H9 (cell line): ENCODE measurements around the gene PPFIBP2. TPM values are rescaled to one million over a fixed set of nuclear protein-coding genes. Genes with fewer than 3 reads are reported as not detected.

Experiments
- DNase-seq: peaks from one replicate; pipeline ENCODE4 v3.0.0-alpha.2; 2017
- H2AFZ ChIP-seq: one replicate; pipeline ENCODE4 v1.6.1; 2013; ENCODE audit warnings: mild to moderate bottlenecking, low read length, control low read depth, moderate library complexity
- H2AK5ac ChIP-seq: 2 replicates; pipeline ENCODE4 v1.6.1; 2013; ENCODE audit warnings: low read length, control low read depth, mixed read lengths; ENCODE audit not compliant: insufficient read length
- H2BK120ac ChIP-seq: one replicate; pipeline ENCODE4 v1.6.1; 2013; ENCODE audit warnings: low read depth, mild to moderate bottlenecking, low read length, control low read depth, inconsistent platforms; ENCODE audit not compliant: poor library complexity, severe bottlenecking
- H2BK12ac ChIP-seq: 2 replicates; pipeline ENCODE4 v1.6.1; 2013; ENCODE audit warnings: low read length, control low read depth, mixed read lengths, low read depth; ENCODE audit not compliant: insufficient read length
- H2BK15ac ChIP-seq: 2 replicates; pipeline ENCODE4 v1.6.1; 2013; ENCODE audit warnings: low read depth, low read length, control low read depth
- H2BK20ac ChIP-seq: one replicate; pipeline ENCODE4 v1.6.1; 2013; ENCODE audit warnings: low read depth, mild to moderate bottlenecking, low read length, control low read depth, inconsistent platforms; ENCODE audit not compliant: poor library complexity, severe bottlenecking
- H2BK5ac ChIP-seq: 2 replicates; pipeline ENCODE4 v1.6.1; 2013; ENCODE audit warnings: low read length, control low read depth, mixed read lengths; ENCODE audit not compliant: insufficient read length
- H3K14ac ChIP-seq: 2 replicates; pipeline ENCODE4 v1.6.1; 2013; ENCODE audit warnings: low read length, control low read depth; ENCODE audit not compliant: insufficient read depth
- H3K18ac ChIP-seq: 2 replicates; pipeline ENCODE4 v1.6.1; 2013; ENCODE audit warnings: low read depth, mild to moderate bottlenecking, mixed read lengths, low read length, control low read depth; ENCODE audit not compliant: insufficient read length
- H3K23ac ChIP-seq: 2 replicates; pipeline ENCODE4 v1.6.1; 2013; ENCODE audit warnings: low read length, control low read depth, mixed read lengths, low read depth; ENCODE audit not compliant: insufficient read length
- H3K23me2 ChIP-seq: 2 replicates; pipeline ENCODE4 v1.6.1; 2013; ENCODE audit warnings: low read depth, mild to moderate bottlenecking, mixed read lengths, low read length, control low read depth; ENCODE audit not compliant: insufficient read length, poor library complexity, severe bottlenecking
- H3K27ac ChIP-seq: 2 replicates; pipeline ENCODE4 v1.5.1; 2013; ENCODE audit warnings: low read length, control low read depth, mixed read lengths, low read depth; ENCODE audit not compliant: insufficient read length
- H3K27me3 ChIP-seq: 2 replicates; pipeline ENCODE4 v1.6.1; 2013; ENCODE audit warnings: low read length, control low read depth, inconsistent platforms; ENCODE audit not compliant: insufficient read depth
- H3K4ac ChIP-seq: 2 replicates; pipeline ENCODE4 v1.6.1; 2013; ENCODE audit warnings: low read depth, mild to moderate bottlenecking, control low read depth, inconsistent platforms, low read length, moderate library complexity
- H3K4me1 ChIP-seq: 2 replicates; pipeline ENCODE4 v1.6.1; 2013; ENCODE audit warnings: low read length, control low read depth, inconsistent platforms; ENCODE audit not compliant: insufficient read depth
- H3K4me2 ChIP-seq: 2 replicates; pipeline ENCODE4 v1.6.1; 2013; ENCODE audit warnings: low read length, control low read depth, mixed read lengths; ENCODE audit not compliant: insufficient read length, insufficient read depth
- H3K56ac ChIP-seq: 2 replicates; pipeline ENCODE4 v1.6.1; 2013; ENCODE audit warnings: low read depth, mild to moderate bottlenecking, mixed read lengths, low read length, control low read depth; ENCODE audit not compliant: insufficient read length
- H3K79me1 ChIP-seq: 2 replicates; pipeline ENCODE4 v1.6.1; 2013; ENCODE audit warnings: low read depth, mild to moderate bottlenecking, moderate library complexity, low read length, control low read depth, inconsistent platforms; ENCODE audit not compliant: insufficient read depth, poor library complexity, severe bottlenecking
- H3K79me2 ChIP-seq: 2 replicates; pipeline ENCODE4 v1.6.1; 2013; ENCODE audit warnings: low read length, control low read depth, inconsistent platforms; ENCODE audit not compliant: insufficient read depth
- H3K9ac ChIP-seq: 2 replicates; pipeline ENCODE4 v1.6.1; 2013; ENCODE audit warnings: low read length, control low read depth, mixed read lengths; ENCODE audit not compliant: insufficient read length; ENCODE audit errors: extremely low read depth
- H3K9me3 ChIP-seq: one replicate; pipeline ENCODE4 v1.6.1; 2013; ENCODE audit warnings: low read depth, low read length, inconsistent platforms; ENCODE audit not compliant: control insufficient read depth
- H3T11ph ChIP-seq: one replicate; pipeline ENCODE4 v1.6.1; 2013; ENCODE audit warnings: mild to moderate bottlenecking, low read length, control low read depth, inconsistent platforms
- H4K20me1 ChIP-seq: one replicate; pipeline ENCODE4 v1.6.1; 2013; ENCODE audit not compliant: control insufficient read depth, insufficient read length, insufficient read depth
- H4K5ac ChIP-seq: 2 replicates; pipeline ENCODE4 v1.6.1; 2013; ENCODE audit warnings: low read depth, mild to moderate bottlenecking, mixed read lengths, low read length, control low read depth; ENCODE audit not compliant: insufficient read length
- H4K8ac ChIP-seq: replicated peaks from 2 replicates; pipeline ENCODE4 v1.6.1; 2013; ENCODE audit warnings: low read length, control low read depth, mixed read lengths, low read depth; ENCODE audit not compliant: insufficient read length
- H4K91ac ChIP-seq: 2 replicates; pipeline ENCODE4 v1.6.1; 2013; ENCODE audit warnings: low read depth, mild to moderate bottlenecking, moderate library complexity, mixed read lengths, low read length, control low read depth; ENCODE audit not compliant: insufficient read length
- H3K27ac Mint-ChIP-seq, 3 experiments: 2 replicates in 2 of 3; 3 replicates in 1 of 3; pipeline ENCODE4 v1.8.0; 2020 to 2021; ENCODE audit warnings: mixed read lengths in 3 of 3, mild to moderate bottlenecking in 1 of 3, moderate library complexity in 1 of 3
- H3K27me3 Mint-ChIP-seq: 2 replicates; pipeline ENCODE4 v1.8.0; 2021; ENCODE audit warnings: low read depth, mild to moderate bottlenecking, moderate library complexity, mixed read lengths
- H3K36me3 Mint-ChIP-seq, 3 experiments: 2 replicates in 2 of 3; 3 replicates in 1 of 3; pipeline ENCODE4 v1.8.0; 2020 to 2021; ENCODE audit warnings: low read depth in 3 of 3, mixed read lengths in 3 of 3; ENCODE audit not compliant: insufficient read depth in 1 of 3
- H3K4me1 Mint-ChIP-seq, 2 experiments: 2 replicates each; pipeline ENCODE4 v1.8.0; 2020; ENCODE audit warnings: mixed read lengths in 2 of 2
- H3K4me3 Mint-ChIP-seq, 2 experiments: 2 replicates in 1 of 2; 3 replicates in 1 of 2; pipeline ENCODE4 v1.8.0; 2020 to 2021; ENCODE audit warnings: mild to moderate bottlenecking in 2 of 2, mixed read lengths in 2 of 2, moderate library complexity in 1 of 2
- H3K9me3 Mint-ChIP-seq, 2 experiments: 2 replicates in 1 of 2; 3 replicates in 1 of 2; pipeline ENCODE4 v1.8.0; 2020; ENCODE audit warnings: mild to moderate bottlenecking in 2 of 2, mixed read lengths in 2 of 2, moderate library complexity in 1 of 2
- WGBS: extraction: QIAGEN DNeasy Blood & Tissue Kit; methylation state at CpG from one replicate; pipeline ENCODE4 v1.1.7; 2013; ENCODE audit warnings: missing lambda C conversion rate, low lambda C conversion rate, mixed read lengths; ENCODE audit not compliant: insufficient read length; ENCODE audit errors: extremely low coverage; 5-methylcytosine and 5-hydroxymethylcytosine counted together
- total RNA-seq: library from RNA; stranded (reverse); gene quantifications from 2 replicates; pipeline ENCODE4 v1.2.1, GENCODE V29; 2021
- TF ChIP-seq, protein P1 (sequence below): fragments of 200-600 bp; sonication (generic); conservative IDR thresholded peaks from 3 replicates; pipeline ENCODE4 v1.8.0; 2021; ENCODE audit warnings: antibody characterized with exemption, mild to moderate bottlenecking

PPFIBP2 gene
- total RNA-seq, 1 experiment from 2014 or later, result 8.3 TPM

DNA sequence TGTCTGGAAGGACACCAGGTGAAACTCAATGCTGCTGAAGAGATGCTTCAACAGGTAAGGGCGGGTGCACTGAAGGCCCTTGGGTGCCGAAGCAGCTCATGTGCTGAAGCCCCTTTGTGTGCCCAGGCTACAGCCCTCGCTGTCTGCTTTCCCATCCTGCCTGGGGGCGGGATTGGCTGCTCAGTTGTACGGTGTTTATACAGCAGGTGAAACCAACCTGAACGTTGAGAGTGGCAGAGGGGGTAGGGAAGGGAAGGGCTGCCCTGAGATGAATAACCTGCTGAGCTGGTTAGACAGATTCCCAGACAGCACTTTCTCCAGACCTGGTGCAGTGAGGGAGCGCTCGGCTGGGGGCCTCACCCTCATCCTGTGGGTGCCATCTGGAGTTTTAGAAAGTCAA, 83.8 kb downstream of the PPFIBP2 start:
- Mint-ChIP-seq H3K9me3 (no peaks in the 10 kb centered on the region), H3K27me3 (no peaks in the 10 kb centered on the region), H3K4me1 (peaks cover 51 to 62% of the 10 kb centered on the region in 2 experiments), H3K27ac (peak overlapping the region in 2 of 3 experiments; percentile 51 to 99; a peak in 1 of 7 replicates), H3K4me3 (no peak overlapping the region), H3K36me3 (peaks cover 0 to 9% (median 2%) of the 10 kb centered on the region in 3 experiments; a peak in 5 of 7 replicates)
- Histone ChIP-seq H2BK5ac (no peak overlapping the region), H4K20me1 (no peaks in the 10 kb centered on the region), H2BK12ac (no peak overlapping the region), H2AFZ (no peak overlapping the region), H4K5ac (no peak overlapping the region), H3K79me1 (no peaks in the 10 kb centered on the region), H3K56ac (no peak overlapping the region), H2BK20ac (no peak overlapping the region), H3K27me3 (no peaks in the 10 kb centered on the region), H4K8ac (no peak overlapping the region), H3K18ac (peak overlapping the region; percentile 43), H3K4me1 (peaks cover 4% of the 10 kb centered on the region; the same call in 1 of the 2 replicates), H3K14ac (no peak overlapping the region; the same call in 1 of the 2 replicates), H4K91ac (no peak overlapping the region), H3K9me3 (no peaks in the 10 kb centered on the region), H3K23ac (no peak overlapping the region), H3K79me2 (no peaks in the 10 kb centered on the region), H3K4ac (no peak overlapping the region), H3K9ac (no peak overlapping the region), H2AK5ac (no peak overlapping the region), H3K4me2 (no peak overlapping the region), H2BK120ac (no peak overlapping the region), H3K23me2 (no peaks in the 10 kb centered on the region), H3T11ph (no peak overlapping the region), H3K27ac (no peak overlapping the region), H2BK15ac (no peak overlapping the region)
- WGBS, result no CpG with 5 or more reads among the region's 8 CpGs
- no peak for DNase-seq
- TF ChIP-seq, protein P1, sequence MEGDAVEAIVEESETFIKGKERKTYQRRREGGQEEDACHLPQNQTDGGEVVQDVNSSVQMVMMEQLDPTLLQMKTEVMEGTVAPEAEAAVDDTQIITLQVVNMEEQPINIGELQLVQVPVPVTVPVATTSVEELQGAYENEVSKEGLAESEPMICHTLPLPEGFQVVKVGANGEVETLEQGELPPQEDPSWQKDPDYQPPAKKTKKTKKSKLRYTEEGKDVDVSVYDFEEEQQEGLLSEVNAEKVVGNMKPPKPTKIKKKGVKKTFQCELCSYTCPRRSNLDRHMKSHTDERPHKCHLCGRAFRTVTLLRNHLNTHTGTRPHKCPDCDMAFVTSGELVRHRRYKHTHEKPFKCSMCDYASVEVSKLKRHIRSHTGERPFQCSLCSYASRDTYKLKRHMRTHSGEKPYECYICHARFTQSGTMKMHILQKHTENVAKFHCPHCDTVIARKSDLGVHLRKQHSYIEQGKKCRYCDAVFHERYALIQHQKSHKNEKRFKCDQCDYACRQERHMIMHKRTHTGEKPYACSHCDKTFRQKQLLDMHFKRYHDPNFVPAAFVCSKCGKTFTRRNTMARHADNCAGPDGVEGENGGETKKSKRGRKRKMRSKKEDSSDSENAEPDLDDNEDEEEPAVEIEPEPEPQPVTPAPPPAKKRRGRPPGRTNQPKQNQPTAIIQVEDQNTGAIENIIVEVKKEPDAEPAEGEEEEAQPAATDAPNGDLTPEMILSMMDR, result no peak
